Activated CD4-positive, alpha-beta T cell treated with anti-CD3 and anti-CD28 coated beads, Interleukin-2, amount 50 U/mL, for 24 hours (primary cell): ENCODE measurements around the gene KHDC1.
"Not testable (repeated sequence)": the region's sequence is repeated elsewhere in the genome, so short reads cannot be mapped to it uniquely, and the experiment has no call there.

Source experiments
- DNase-seq, 2 donors: peaks; one replicate each; pipeline ENCODE4 v3.0.0-alpha.2; 2020; ENCODE audit warnings: low read depth in 1 of 2, low spot score in 1 of 2

KHDC1 gene

GRCh38 chr6:73262671-73263569, at the start of gene KHDC1:
TSS of gene KHDC1 (minus strand) at chr6:73263196. CDS start at chr6:73242517, 20,679 bp downstream.
- peak; percentile 29 to 32 for DNase-seq

GRCh38 chr6:73310503-73310845, 47.5 kb upstream of the KHDC1 start:
- DNase-seq: not testable (repeated sequence)

- DNase-seq: peak; percentile 35 to 38
Observed at GRCh38 chr6:73309785-73310502, 46.9 kb upstream of the KHDC1 start.

- DNase-seq: no peak
Observed at GRCh38 chr6:73309535-73309784, 46.5 kb upstream of the KHDC1 start.

- DNase-seq: no peak
Observed at GRCh38 chr6:73308712-73309534, 45.9 kb upstream of the KHDC1 start.

GRCh38 chr6:73303773-73304172, 40.8 kb upstream of the KHDC1 start:
- not testable (repeated sequence) for DNase-seq

GRCh38 chr6:73302339-73302738, 39.3 kb upstream of the KHDC1 start:
- no peak for DNase-seq

- no peak for DNase-seq
Observed at GRCh38 chr6:73299151-73299971, 36.4 kb upstream of the KHDC1 start.

GRCh38 chr6:73293331-73293730, 30.3 kb upstream of the KHDC1 start:
- no peak for DNase-seq

GRCh38 chr6:73290435-73290834, 27.4 kb upstream of the KHDC1 start:
- DNase-seq: no peak

- DNase-seq: no peak
Observed at GRCh38 chr6:73286752-73287151, 23.8 kb upstream of the KHDC1 start.

- no peak for DNase-seq
Observed at GRCh38 chr6:73285674-73286283, 22.8 kb upstream of the KHDC1 start.

GRCh38 chr6:73282871-73283270, 19.9 kb upstream of the KHDC1 start:
- DNase-seq: no peak

GRCh38 chr6:73281684-73282083, 18.7 kb upstream of the KHDC1 start:
- not testable (repeated sequence) for DNase-seq

- not testable (repeated sequence) for DNase-seq
Observed at GRCh38 chr6:73269296-73269695, 6.3 kb upstream of the KHDC1 start.

- not testable (repeated sequence) for DNase-seq
Observed at GRCh38 chr6:73268896-73269295, 5.9 kb upstream of the KHDC1 start.

GRCh38 chr6:73264446-73264845, 1.4 kb upstream of the KHDC1 start:
- no peak for DNase-seq

GRCh38 chr6:73263570-73263909, 544 bp upstream of the KHDC1 start:
- no peak for DNase-seq

GRCh38 chr6:73258721-73259120, 4.3 kb downstream of the KHDC1 start:
- no peak for DNase-seq

GRCh38 chr6:73254323-73254722, 8.7 kb downstream of the KHDC1 start:
- not testable (repeated sequence) for DNase-seq

- DNase-seq: no peak
Observed at GRCh38 chr6:73252703-73253102, 10.3 kb downstream of the KHDC1 start.
